HG03460 (cell line): ENCODE data around the gene OR2B6.

Source experiments
- ATAC-seq: cut with Tn5 transposase; IDR thresholded peaks from one replicate; pipeline ENCODE4 v1.9.1; 2021; ENCODE audit not compliant: unreplicated experiment

The OR2B6 gene

GRCh38 chr6:27994616-27995015, 37.6 kb downstream of the OR2B6 start:
- no peak for ATAC-seq

- no peak for ATAC-seq
Observed at GRCh38 chr6:28000351-28001045, 43.5 kb downstream of the OR2B6 start.

GRCh38 chr6:28001351-28001750, 44.3 kb downstream of the OR2B6 start:
- no peak for ATAC-seq

GRCh38 chr6:28001751-28002150, 44.7 kb downstream of the OR2B6 start:
- ATAC-seq = no peak

GRCh38 chr6:28002161-28002560, 45.1 kb downstream of the OR2B6 start:
- no peak for ATAC-seq

- no peak for ATAC-seq
Observed at GRCh38 chr6:28003059-28003458, 46.0 kb downstream of the OR2B6 start.

GRCh38 chr6:28003661-28004060, 46.6 kb downstream of the OR2B6 start:
- ATAC-seq = no peak

GRCh38 chr6:28004350-28005151, 47.5 kb downstream of the OR2B6 start:
- no peak for ATAC-seq

GRCh38 chr6:28005152-28005890, 48.3 kb downstream of the OR2B6 start:
- no peak for ATAC-seq

GRCh38 chr6:28005975-28006374, 48.9 kb downstream of the OR2B6 start:
- no peak for ATAC-seq
